Heart left ventricle (tissue), 16 donors: Measurements from ENCODE around the gene KCNK15. TPM values are rescaled to one million over a fixed set of nuclear protein-coding genes. Genes with fewer than 3 reads are reported as not detected.
A peak's percentile ranks its signal among the peaks of the same experiment; 100 is the strongest.

ENCODE experiments used
- ATAC-seq, 4 donors: fragments of 200-7000 bp; cut with Tn5 transposase; one replicate each; pipeline ENCODE4 v1.9.1; 2020 to 2022; ENCODE audit warnings: moderate library complexity in 4 of 4, mild to moderate bottlenecking in 3 of 4, moderate number of reproducible peaks in 1 of 4
- DNase-seq, 5 donors: peaks; one replicate each; pipeline ENCODE4 v3.0.0-alpha.2; 2020
- H3K27ac ChIP-seq, 12 donors: fragments of 200-600 bp; sonication (generic) in 4 of 12; one replicate each; pipeline versions ENCODE4 v1.5.0 to v1.8.0; 2016 to 2022; ENCODE audit warnings: mild to moderate bottlenecking in 2 of 12
- H3K27me3 ChIP-seq, 9 donors: fragments of 200-600 bp; sonication (generic) in 2 of 9; one replicate each; pipeline versions ENCODE4 v1.5.1 to v1.8.0; 2016 to 2022; ENCODE audit warnings: mild to moderate bottlenecking in 3 of 9
- H3K36me3 ChIP-seq, 9 donors: fragments of 200-600 bp; sonication (generic) in 2 of 9; one replicate each; pipeline versions ENCODE4 v1.5.0 to v1.8.0; 2018 to 2022; ENCODE audit warnings: mild to moderate bottlenecking in 2 of 9
- H3K4me1 ChIP-seq, 12 donors: fragments of 200-600 bp; sonication (generic) in 4 of 12; one replicate each; pipeline versions ENCODE4 v1.5.0 to v1.8.0; 2016 to 2022; ENCODE audit warnings: mild to moderate bottlenecking in 3 of 12
- H3K4me3 ChIP-seq, 12 donors: fragments of 200-600 bp; sonication (generic) in 4 of 12; one replicate each; pipeline versions ENCODE4 v1.5.0 to v1.8.0; 2017 to 2022; ENCODE audit warnings: mild to moderate bottlenecking in 9 of 12, moderate library complexity in 4 of 12
- H3K9me3 ChIP-seq, 12 donors: fragments of 200-600 bp; sonication (generic) in 4 of 12; one replicate each; pipeline versions ENCODE4 v1.5.0 to v1.8.0; 2016 to 2022; ENCODE audit warnings: mild to moderate bottlenecking in 1 of 12
- POLR2A ChIP-seq, 2 donors: fragments of 450-650 bp; IDR thresholded peaks; one replicate each; pipeline ENCODE4 v1.6.1; 2017; ENCODE audit warnings: antibody characterized with exemption in 2 of 2, mild to moderate bottlenecking in 2 of 2, moderate library complexity in 2 of 2
- WGBS, 4 donors: extraction: QIAGEN DNeasy Blood & Tissue Kit in 2 of 4; methylation state at CpG; one replicate each; pipeline versions ENCODE4 v1.1.5 to v1.1.7; 2013 to 2018; 5-methylcytosine and 5-hydroxymethylcytosine counted together
- intact Hi-C, 10 donors: fragments of 100-400 bp; cut with DNase I; formaldehyde crosslinking; loops; one replicate each; pipeline versions ENCODE4 v1.11.1 to v1.14.2; 2022
- polyA plus RNA-seq, 2 donors: library from polyadenylated mRNA; stranded (reverse); fragments of 200-250 nt; gene quantifications; one replicate each; pipeline ENCODE4 v1.2.3, GENCODE V29; 2013
- total RNA-seq, 9 donors: library from RNA; depleted of rRNA in 2 of 9; stranded (reverse); fragments of >200 nt in 2 of 9; fragmentation: NEBNext Ultra II Directional in 3 of 9; extraction: Animal tissue kit (Norgen Biotek cat#: 25700) in 3 of 9; gene quantifications; one replicate each; pipeline versions ENCODE4 v1.1.0 to v1.2.4, GENCODE V29; 2016 to 2023
- TF ChIP-seq, protein P1 (sequence below), 12 donors: fragments of 200-600 bp; sonication (generic) in 4 of 12; IDR thresholded peaks; one replicate each; pipeline versions ENCODE4 v1.5.0 to v1.8.0; 2018 to 2022; ENCODE audit warnings: antibody characterized with exemption in 12 of 12, mild to moderate bottlenecking in 5 of 12
- donor health status: ischemic (EF 13 %, LVEDD 7.1; RV severe dilation, severe dysfunction).
- donor health status: healthy with polysubstance abuse.
- donor health status: DM: no; HTN: yes; CAD: no.
- donor health status: DM: no; HTN: no; CAD: no.
- donor health status: ischemic (EF 25% LVEDD 6.9; RV normal size, moderate dysfunction).
- donor health status: ischemic (EF 25% LVEDD 5.7; RV mildly dilated, moderate dysfunction).
- donor health status: healthy.
- donor health status: DM: yes; HTN: yes; CAD: no.
- donor health status: ischemic (EF 35%, LVEDD 5.7; RV mildly dilated, moderate dysfunction).
- donor health status: nonischemic (EF 11% LVEDD 7.7; RV severe dilation, severe dysfunction).
- donor health status: DM: yes; HTN: yes; CAD: no.
- donor health status: PGD.
- donor health status: ischemic (EF 29% LVEDD 5.4; RV normal size, mild dysfunction).
- donor health status: nonischemic (EF 23%, LVEDD 6.1; RV moderate dilation, normal function).

Gene KCNK15
- total and polyA plus RNA-seq, 11 donors, result 0.12 to 2.2 (median 0.33) TPM

DNA sequence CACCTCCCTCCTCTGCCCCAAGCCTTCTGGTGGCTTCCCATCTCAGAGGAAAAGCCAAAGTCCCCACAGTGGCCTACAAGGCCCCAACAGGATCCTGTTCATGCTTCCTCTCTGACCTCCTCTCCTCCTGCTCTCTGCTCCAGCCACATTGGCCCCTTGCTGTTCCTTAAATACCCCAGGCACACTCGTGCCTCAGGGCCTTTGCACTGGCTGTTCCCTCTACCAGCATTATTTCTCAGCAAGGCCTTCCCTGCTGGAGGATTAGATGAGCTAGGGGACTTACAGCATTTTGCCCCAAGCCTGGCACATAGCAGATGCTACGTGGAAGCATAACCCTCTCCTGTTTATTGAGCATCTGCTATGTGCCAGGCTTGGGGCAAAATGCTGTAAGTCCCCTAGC, 22.7 kb upstream of the KCNK15 start:
- no peak overlapping the region for H3K27ac ChIP-seq
- no peaks in the 10 kb centered on the region for H3K36me3 ChIP-seq
- no peaks in the 10 kb centered on the region for H3K9me3 ChIP-seq
- H3K4me3 ChIP-seq, result no peak overlapping the region
- H3K27me3 ChIP-seq, result no peaks in the 10 kb centered on the region
- TF ChIP-seq POLR2A (IDR thresholded peaks at IDR 0.05), result no peak
- TF ChIP-seq, protein P1, sequence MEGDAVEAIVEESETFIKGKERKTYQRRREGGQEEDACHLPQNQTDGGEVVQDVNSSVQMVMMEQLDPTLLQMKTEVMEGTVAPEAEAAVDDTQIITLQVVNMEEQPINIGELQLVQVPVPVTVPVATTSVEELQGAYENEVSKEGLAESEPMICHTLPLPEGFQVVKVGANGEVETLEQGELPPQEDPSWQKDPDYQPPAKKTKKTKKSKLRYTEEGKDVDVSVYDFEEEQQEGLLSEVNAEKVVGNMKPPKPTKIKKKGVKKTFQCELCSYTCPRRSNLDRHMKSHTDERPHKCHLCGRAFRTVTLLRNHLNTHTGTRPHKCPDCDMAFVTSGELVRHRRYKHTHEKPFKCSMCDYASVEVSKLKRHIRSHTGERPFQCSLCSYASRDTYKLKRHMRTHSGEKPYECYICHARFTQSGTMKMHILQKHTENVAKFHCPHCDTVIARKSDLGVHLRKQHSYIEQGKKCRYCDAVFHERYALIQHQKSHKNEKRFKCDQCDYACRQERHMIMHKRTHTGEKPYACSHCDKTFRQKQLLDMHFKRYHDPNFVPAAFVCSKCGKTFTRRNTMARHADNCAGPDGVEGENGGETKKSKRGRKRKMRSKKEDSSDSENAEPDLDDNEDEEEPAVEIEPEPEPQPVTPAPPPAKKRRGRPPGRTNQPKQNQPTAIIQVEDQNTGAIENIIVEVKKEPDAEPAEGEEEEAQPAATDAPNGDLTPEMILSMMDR (IDR thresholded peaks at IDR 0.05), result no peak
- peaks cover 0 to 17% (median 3%) of the 10 kb centered on the region in 12 donors for H3K4me1 ChIP-seq
- WGBS, 4 donors, result 86 to 100% (median 88%) methylated on average over 2 of the region's 2 CpGs
- intact Hi-C loops, result no loop called here
- ATAC-seq (no peak), DNase-seq (peak in 1 of 5 donors; percentile 2)

- intact Hi-C loops, result no loop called here
- Histone ChIP-seq H3K36me3 (no peaks in the 10 kb centered on the region), H3K4me3 (no peak overlapping the region), H3K4me1 (peaks cover 0 to 17% (median 3%) of the 10 kb centered on the region in 12 donors), H3K27me3 (no peaks in the 10 kb centered on the region), H3K9me3 (no peaks in the 10 kb centered on the region), H3K27ac (no peak overlapping the region)
- DNase-seq, result peak in 1 of 5 donors; percentile 18
- TF ChIP-seq POLR2A (IDR thresholded peaks at IDR 0.05), result no peak
- WGBS, 4 donors, result 66 to 82% (median 74%) methylated on average over 7 of the region's 7 CpGs
- ATAC-seq, result no peak
These were observed 22.3 kb upstream of the KCNK15 start for GRCh38 chr20:44723391-44723790.

DNA sequence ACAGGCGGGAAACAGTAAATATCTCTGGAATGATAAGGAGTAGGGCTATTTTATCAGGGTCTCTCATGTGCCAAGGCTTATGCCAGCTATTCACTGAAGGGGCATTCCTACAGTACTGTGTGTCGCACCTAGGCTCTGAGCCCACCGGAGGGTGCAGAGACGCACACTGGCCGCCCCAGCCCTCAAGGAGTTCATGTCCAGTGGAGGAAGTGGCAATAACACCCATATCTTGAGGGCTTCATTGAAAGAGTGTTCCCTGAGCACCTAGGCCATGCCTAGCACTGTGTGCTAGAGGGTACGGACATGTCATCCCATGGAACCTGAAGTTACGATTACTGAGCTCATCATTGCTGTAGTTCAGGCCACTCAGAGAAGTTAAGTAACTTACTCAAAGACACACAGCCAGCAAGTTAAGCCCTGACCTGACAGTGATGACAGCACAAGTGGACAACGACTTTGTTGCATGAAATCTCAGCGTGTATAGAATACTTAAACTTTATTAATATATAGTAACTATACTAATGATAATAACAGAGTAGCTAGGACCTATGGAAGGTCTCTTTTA, 21.8 kb upstream of the KCNK15 start:
- Histone ChIP-seq H3K27ac (no peak overlapping the region), H3K4me1 (peaks cover 0 to 21% (median 6%) of the 10 kb centered on the region in 12 donors), H3K4me3 (no peak overlapping the region), H3K36me3 (no peaks in the 10 kb centered on the region), H3K9me3 (no peaks in the 10 kb centered on the region), H3K27me3 (no peaks in the 10 kb centered on the region)
- whole genome bisulfite sequencing, 4 donors, result 76 to 84% (median 82%) methylated on average over 9 of the region's 9 CpGs
- ATAC-seq, result no peak
- TF ChIP-seq, protein P1 (IDR thresholded peaks at IDR 0.05), result no peak
- no peak for TF ChIP-seq POLR2A (IDR thresholded peaks at IDR 0.05)
- peak in 1 of 5 donors; percentile 46 for DNase-seq
- intact Hi-C loops, result no loop called here

- WGBS, 4 donors, result 47 to 70% (median 58%) methylated on average over 16 to 26 of the region's 26 CpGs
- Histone ChIP-seq H3K9me3 (no peaks in the 10 kb centered on the region), H3K27me3 (no peaks in the 10 kb centered on the region), H3K36me3 (no peaks in the 10 kb centered on the region), H3K4me1 (peaks cover 0 to 28% (median 9%) of the 10 kb centered on the region in 12 donors), H3K27ac (no peak overlapping the region), H3K4me3 (no peak overlapping the region)
- TF ChIP-seq, protein P1 (IDR thresholded peaks at IDR 0.05), result no peak
- TF ChIP-seq POLR2A (IDR thresholded peaks at IDR 0.05), result no peak
- intact Hi-C loops, result no loop called here
- ATAC-seq (no peak), DNase-seq (peak in 1 of 5 donors; percentile 59)
These were observed 21.1 kb upstream of the KCNK15 start for GRCh38 chr20:44724423-44725091.
